A673 (cell line): Measurements from ENCODE around the gene TENM4. TPM values are rescaled to one million over a fixed set of nuclear protein-coding genes. Genes with fewer than 3 reads are reported as not detected.

Experiments used
- BruUV-seq: library from RNA; stranded (reverse); fragments of 400-500 nt; replicated peaks from 2 replicates; lab custom pipeline; 2021; lab: Mats Ljungman, UMichigan
- CTCF ChIA-PET: fragments of 300-600 bp; sonication (Branson Sonifier 250); formaldehyde crosslinking; loops from one replicate; lab custom pipeline; 2022; ENCODE audit warnings: antibody characterized with exemption; lab: Charles Lee
- POLR2A ChIA-PET: fragments of 300-600 bp; sonication (Branson Sonifier 250); formaldehyde crosslinking; loops from one replicate; lab custom pipeline; 2022; ENCODE audit warnings: antibody characterized with exemption; ENCODE audit not compliant: low non-redundant PET; lab: Charles Lee
- DNase-seq: peaks from one replicate; pipeline ENCODE4 v3.0.0-alpha.2; 2015; ENCODE audit warnings: low spot score
- H3K27ac ChIP-seq: fragments of 200-600 bp; sonication (generic); 2 replicates; pipeline ENCODE4 v1.5.1; 2016; ENCODE audit warnings: mixed run types, low read depth, mild to moderate bottlenecking, mixed read lengths, antibody characterized with exemption, low read length; ENCODE audit not compliant: poor library complexity, severe bottlenecking
- H3K27me3 ChIP-seq: fragments of 200-600 bp; sonication (generic); replicated peaks from 2 replicates; pipeline ENCODE4 v1.6.1; 2017; ENCODE audit warnings: mixed run types, low read depth, mild to moderate bottlenecking, mixed read lengths, antibody characterized with exemption, low read length; ENCODE audit not compliant: insufficient read depth, poor library complexity
- H3K36me3 ChIP-seq: fragments of 200-600 bp; sonication (generic); 2 replicates; pipeline ENCODE4 v1.6.1; 2016; ENCODE audit warnings: mixed run types, mild to moderate bottlenecking, mixed read lengths, antibody characterized with exemption, low read length; ENCODE audit not compliant: insufficient read depth, poor library complexity, severe bottlenecking
- H3K4me1 ChIP-seq: fragments of 200-600 bp; sonication (generic); 2 replicates; pipeline ENCODE4 v1.6.1; 2017; ENCODE audit warnings: mixed run types, mild to moderate bottlenecking, mixed read lengths, antibody characterized with exemption, low read length; ENCODE audit not compliant: insufficient read depth, poor library complexity, severe bottlenecking
- H3K4me3 ChIP-seq: fragments of 200-600 bp; sonication (generic); 2 replicates; pipeline ENCODE4 v1.5.1; 2016; ENCODE audit warnings: low read depth, mixed run types, mild to moderate bottlenecking, mixed read lengths, low read length; ENCODE audit not compliant: poor library complexity, severe bottlenecking
- H3K9me3 ChIP-seq: fragments of 200-600 bp; sonication (generic); 2 replicates; pipeline ENCODE4 v1.6.1; 2016; ENCODE audit warnings: mixed run types, low read depth, mild to moderate bottlenecking, mixed read lengths, antibody characterized with exemption, low read length; ENCODE audit not compliant: poor library complexity, severe bottlenecking
- CTCF ChIP-seq: fragments of 300-800, 200-600 bp; sonication (generic); conservative IDR thresholded peaks from 2 replicates; pipeline ENCODE4 v1.5.1; 2017; ENCODE audit warnings: low read depth, mild to moderate bottlenecking, antibody characterized with exemption, low read length, moderate library complexity, mixed read lengths
- EZH2 ChIP-seq: fragments of 200-600 bp; sonication (generic); IDR thresholded peaks from 2 replicates; pipeline ENCODE4 v1.6.1; 2017; ENCODE audit warnings: borderline replicate concordance, low read depth, mild to moderate bottlenecking, mixed read lengths, antibody characterized with exemption, low read length; ENCODE audit not compliant: poor library complexity, severe bottlenecking
- intact Hi-C: fragments of 100-400 bp; cut with micrococcal nuclease; formaldehyde crosslinking; loops from one replicate; pipeline ENCODE4 v1.10.0; 2022; ENCODE audit not compliant: unreplicated experiment
- total RNA-seq: library from RNA; stranded (reverse); gene quantifications from 2 replicates; pipeline ENCODE4 v1.2.3, GENCODE V29; 2021

TENM4 gene
- total RNA-seq, 1 experiment from 2014 or later = 0.11 TPM

GRCh38 chr11:78929906-78930220 is 511.0 kb downstream of the TENM4 start:
- TF ChIP-seq EZH2 (no peak), CTCF (no peak)
- DNase-seq = no peak
- no peaks in the 10 kb centered on the region for H3K9me3 ChIP-seq
- ChIA-PET CTCF (no interaction called here), POLR2A (no interaction called here)
- H3K36me3 ChIP-seq = no peaks in the 10 kb centered on the region
- peaks cover 30% of the 10 kb centered on the region for H3K27me3 ChIP-seq
- no peak overlapping the region for H3K27ac ChIP-seq
- no peaks in the 10 kb centered on the region for H3K4me1 ChIP-seq
- intact Hi-C loops = no loop called here
- BruUV-seq = no TSS peak
- no peak overlapping the region for H3K4me3 ChIP-seq

GRCh38 chr11:78929207-78929905 is 511.5 kb downstream of the TENM4 start:
- no peaks in the 10 kb centered on the region for H3K4me1 ChIP-seq
- H3K27ac ChIP-seq = no peak overlapping the region
- no peaks in the 10 kb centered on the region for H3K36me3 ChIP-seq
- TF ChIP-seq EZH2 (no peak), CTCF (no peak)
- H3K4me3 ChIP-seq = no peak overlapping the region
- intact Hi-C loops = no loop called here
- ChIA-PET CTCF (no interaction called here), POLR2A (no interaction called here)
- no TSS peak for BruUV-seq
- H3K9me3 ChIP-seq = no peaks in the 10 kb centered on the region
- H3K27me3 ChIP-seq = peaks cover 30% of the 10 kb centered on the region
- peak; percentile 21 for DNase-seq

GRCh38 chr11:78927511-78927910 is 513.3 kb downstream of the TENM4 start:
- no TSS peak for BruUV-seq
- no peaks in the 10 kb centered on the region for H3K4me1 ChIP-seq
- no peak overlapping the region for H3K4me3 ChIP-seq
- intact Hi-C loops = no loop called here
- no peak for DNase-seq
- H3K9me3 ChIP-seq = no peaks in the 10 kb centered on the region
- H3K27me3 ChIP-seq = peaks cover 33% of the 10 kb centered on the region
- TF ChIP-seq CTCF (no peak), EZH2 (no peak)
- H3K36me3 ChIP-seq = no peaks in the 10 kb centered on the region
- POLR2A ChIA-PET = no interaction called here
- H3K27ac ChIP-seq = no peak overlapping the region
- CTCF ChIA-PET = no interaction called here
